OCI-LY7 (cell line): ENCODE results near the gene PLPPR1. TPM values are rescaled to one million over a fixed set of nuclear protein-coding genes. Genes with fewer than 3 reads are reported as not detected.

Experiments used
- BruUV-seq: library from RNA; stranded (reverse); fragments of 400-500 nt; replicated peaks from 2 replicates; lab custom pipeline; 2021; lab: Mats Ljungman, UMichigan
- CTCF ChIA-PET: fragments of 300-600 bp; sonication (Branson Sonifier 250); formaldehyde crosslinking; loops from one replicate; lab custom pipeline; 2022; ENCODE audit warnings: antibody characterized with exemption; ENCODE audit not compliant: unreplicated experiment; lab: Charles Lee
- POLR2A ChIA-PET: fragments of 300-600 bp; sonication (Branson Sonifier 250); formaldehyde crosslinking; loops from one replicate; lab custom pipeline; 2022; ENCODE audit warnings: antibody characterized with exemption; lab: Charles Lee
- DNase-seq: peaks from one replicate; pipeline ENCODE4 v3.0.0-alpha.2; 2015; ENCODE audit warnings: low spot score
- H2AFZ ChIP-seq: fragments of 200-600 bp; sonication (generic), shearing (Covaris generic); 2 replicates; pipeline ENCODE4 v1.6.1; 2014; ENCODE audit warnings: mild to moderate bottlenecking, antibody characterized with exemption, low read length, moderate library complexity
- H3K27ac ChIP-seq: fragments of 200-600 bp; sonication (generic); 2 replicates; pipeline ENCODE4 v1.5.1; 2014; ENCODE audit warnings: mixed run types, low read depth, mild to moderate bottlenecking, moderate library complexity, low read length, inconsistent platforms; ENCODE audit not compliant: poor library complexity, severe bottlenecking
- H3K36me3 ChIP-seq: fragments of 200-600 bp; sonication (generic); 2 replicates; pipeline ENCODE4 v1.6.1; 2014; ENCODE audit warnings: mild to moderate bottlenecking, antibody characterized with exemption, low read length, moderate library complexity, mixed read lengths; ENCODE audit not compliant: insufficient read depth
- H3K4me1 ChIP-seq: fragments of 200-600 bp; sonication (generic); 2 replicates; pipeline ENCODE4 v1.5.1; 2014; ENCODE audit warnings: mild to moderate bottlenecking, low read length; ENCODE audit not compliant: insufficient read depth, poor library complexity, severe bottlenecking
- H3K4me2 ChIP-seq: fragments of 200-600 bp; sonication (generic); 2 replicates; pipeline ENCODE4 v1.6.1; 2014; ENCODE audit warnings: mild to moderate bottlenecking, low read length
- H3K4me3 ChIP-seq: fragments of 200-600 bp; sonication (generic); 2 replicates; pipeline ENCODE4 v1.5.1; 2014; ENCODE audit warnings: mild to moderate bottlenecking, low read depth, low read length; ENCODE audit not compliant: poor library complexity, severe bottlenecking
- H3K79me2 ChIP-seq: fragments of 200-600 bp; sonication (generic); 2 replicates; pipeline ENCODE4 v1.6.1; 2016; ENCODE audit warnings: low read depth, mild to moderate bottlenecking, low read length, moderate library complexity, mixed read lengths; ENCODE audit not compliant: insufficient read depth
- H3K9me2 ChIP-seq: fragments of 200-600 bp; sonication (generic); 2 replicates; pipeline ENCODE4 v1.6.1; 2016; ENCODE audit warnings: mild to moderate bottlenecking, low read length, mixed read lengths; ENCODE audit not compliant: insufficient read depth
- H3K9me3 ChIP-seq: fragments of 200-600 bp; sonication (generic); 2 replicates; pipeline ENCODE4 v1.6.1; 2014; ENCODE audit warnings: mild to moderate bottlenecking, mixed run types, low read length, mixed read lengths
- H4K20me1 ChIP-seq: fragments of 200-600 bp; sonication (generic); 2 replicates; pipeline ENCODE4 v1.6.1; 2014; ENCODE audit warnings: mild to moderate bottlenecking, antibody characterized with exemption, low read length, moderate library complexity, mixed read lengths; ENCODE audit not compliant: insufficient read depth
- CTCF ChIP-seq: fragments of 200-600 bp; sonication (generic); conservative IDR thresholded peaks from 2 replicates; pipeline ENCODE4 v1.5.1; 2014; ENCODE audit warnings: mild to moderate bottlenecking, antibody characterized with exemption, low read length, moderate library complexity, mixed read lengths
- EZH2phosphoT487 ChIP-seq: fragments of 200-600 bp; sonication (generic); IDR thresholded peaks from 2 replicates; pipeline ENCODE4 v1.6.1; 2018; ENCODE audit warnings: low read depth, borderline replicate concordance, mild to moderate bottlenecking, mixed run types, antibody characterized with exemption, low read length, moderate library complexity, mixed read lengths
- intact Hi-C: fragments of 100-400 bp; cut with micrococcal nuclease; formaldehyde crosslinking; loops from one replicate; pipeline ENCODE4 v1.10.0; 2022; ENCODE audit not compliant: unreplicated experiment
- total RNA-seq, 2 experiments: library from RNA; depleted of rRNA in 1 of 2; stranded (reverse); fragments of >200 nt in 1 of 2; shearing (Covaris generic) in 1 of 2; gene quantifications; 2 replicates each; pipeline ENCODE4 v1.2.3, GENCODE V29; 2014 to 2022

PLPPR1 gene
- total RNA-seq, 2 experiments from 2014 or later, result not detected

GRCh38 chr9:101309139-101309538 lies 280.6 kb downstream of the PLPPR1 start:
- H3K79me2 ChIP-seq, result no peaks in the 10 kb centered on the region
- no peaks in the 10 kb centered on the region for H3K4me1 ChIP-seq
- no TSS peak for BruUV-seq
- H3K9me3 ChIP-seq, result no peaks in the 10 kb centered on the region
- no peak for DNase-seq
- H3K4me2 ChIP-seq, result no peak overlapping the region
- H3K36me3 ChIP-seq, result no peaks in the 10 kb centered on the region
- ChIA-PET CTCF (no interaction called here), POLR2A (no interaction called here)
- H2AFZ ChIP-seq, result no peak overlapping the region
- H3K4me3 ChIP-seq, result no peak overlapping the region
- H4K20me1 ChIP-seq, result no peaks in the 10 kb centered on the region
- H3K27ac ChIP-seq, result no peak overlapping the region
- TF ChIP-seq CTCF (no peak), EZH2phosphoT487 (no peak)
- intact Hi-C loops, result no loop called here
- no peaks in the 10 kb centered on the region for H3K9me2 ChIP-seq

GRCh38 chr9:101311191-101311590 lies 282.7 kb downstream of the PLPPR1 start:
- TF ChIP-seq EZH2phosphoT487 (no peak), CTCF (no peak)
- BruUV-seq, result no TSS peak
- CTCF ChIA-PET, result interaction anchor here (0.8 kb wide), 1 partner anchor 192 kb away, joined by 3 read pairs; no protein-coding TSS in a partner anchor
- Histone ChIP-seq H3K9me3 (no peaks in the 10 kb centered on the region), H3K4me3 (no peak overlapping the region), H3K9me2 (no peaks in the 10 kb centered on the region), H3K36me3 (no peaks in the 10 kb centered on the region), H3K79me2 (no peaks in the 10 kb centered on the region), H3K27ac (no peak overlapping the region), H3K4me1 (no peaks in the 10 kb centered on the region), H4K20me1 (no peaks in the 10 kb centered on the region), H2AFZ (no peak overlapping the region), H3K4me2 (no peak overlapping the region)
- POLR2A ChIA-PET, result no interaction called here
- intact Hi-C loops, result loop anchor here (2.0 to 5.0 kb wide), 3 partner anchors 192 to 714 kb away; no protein-coding TSS in a partner anchor
- DNase-seq, result no peak

- no peaks in the 10 kb centered on the region for H4K20me1 ChIP-seq
- intact Hi-C loops, result loop anchor here (2.0 to 5.0 kb wide), 3 partner anchors 193 to 715 kb away; no protein-coding TSS in a partner anchor
- ChIA-PET CTCF (interaction anchor here (0.8 kb wide), 1 partner anchor 193 kb away, joined by 3 read pairs; no protein-coding TSS in a partner anchor), POLR2A (interaction anchor here (0.5 to 0.9 kb wide), 2 partner anchors 36 to 117 kb away, joined by 3 to 4 read pairs; no protein-coding TSS in a partner anchor)
- H3K9me3 ChIP-seq, result no peaks in the 10 kb centered on the region
- H3K36me3 ChIP-seq, result no peaks in the 10 kb centered on the region
- H3K4me1 ChIP-seq, result no peaks in the 10 kb centered on the region
- no peaks in the 10 kb centered on the region for H3K9me2 ChIP-seq
- H3K27ac ChIP-seq, result no peak overlapping the region
- no peak overlapping the region for H3K4me3 ChIP-seq
- H3K79me2 ChIP-seq, result no peaks in the 10 kb centered on the region
- TF ChIP-seq EZH2phosphoT487, result no peak
- peak; percentile 89 for TF ChIP-seq CTCF
- BruUV-seq, result no TSS peak
- H2AFZ ChIP-seq, result no peak overlapping the region
- peak; percentile 85 for DNase-seq
- H3K4me2 ChIP-seq, result no peak overlapping the region
These were observed 283.4 kb downstream of the PLPPR1 start for GRCh38 chr9:101311758-101312420.
